Measurements from ENCODE around the gene DUSP28. TPM values are rescaled to one million over a fixed set of nuclear protein-coding genes. Genes with fewer than 3 reads are reported as not detected.
A peak's percentile ranks its signal among the peaks of the same experiment; 100 is the strongest.

Gene DUSP28
- total RNA-seq, 1 experiment from 2014 or later, result 2.2 TPM

- H3K27me3 Mint-ChIP-seq (ENCODE audit: insufficient read depth, unreplicated experiment), result no peaks in the 10 kb centered on the region
- Histone ChIP-seq H3K4me1 (peaks cover 25% of the 10 kb centered on the region), H3K9me3 (no peaks in the 10 kb centered on the region), H3K36me3 (ENCODE audit: control insufficient read depth, insufficient read depth, low read length) (no peaks in the 10 kb centered on the region), H3K4me3 (ENCODE audit: low read depth, low read length) (no peak overlapping the region), H3K27me3 (replicated peaks; ENCODE audit: control insufficient read depth, insufficient read depth, low read length) (no peaks in the 10 kb centered on the region)
- CTCF ChIA-PET, result interaction anchor here (0.6 to 2.8 kb wide), 2 partner anchors 22 to 332 kb away, joined by 5 to 25 read pairs; partner anchors contain the start of gene CAPN10
- intact Hi-C loops (cut with micrococcal nuclease; ENCODE audit: unreplicated experiment), result no loop called here
- peaks cover 25% of the 10 kb centered on the region for H3K36me3 Mint-ChIP-seq (ENCODE audit: insufficient read depth, unreplicated experiment)
- no peak overlapping the region for H3K27ac Mint-ChIP-seq (ENCODE audit: unreplicated experiment)
- POLR2A ChIA-PET, result no interaction called here
- H3K4me1 Mint-ChIP-seq (ENCODE audit: low read depth, unreplicated experiment), result peaks cover 23% of the 10 kb centered on the region
- no peaks in the 10 kb centered on the region for H3K9me3 Mint-ChIP-seq (ENCODE audit: unreplicated experiment)
- no peak overlapping the region for H3K4me3 Mint-ChIP-seq (ENCODE audit: unreplicated experiment)
- no peak for TF ChIP-seq CTCF (IDR thresholded peaks at IDR 0.05; ENCODE audit: insufficient read depth in 1 of 2, low read depth in 1 of 2, low read length in 1 of 2, severe bottlenecking in 1 of 2, unreplicated experiment in 1 of 2)
- DNase-seq, result peak in 1 of 2 experiments; percentile 22
- BruUV-seq (replicated peaks), result no TSS peak
Measured at GRCh38 chr2:240564561-240565332, 4.6 kb downstream of the DUSP28 start.

- H3K9me3 Mint-ChIP-seq (ENCODE audit: unreplicated experiment), result no peaks in the 10 kb centered on the region
- Histone ChIP-seq H3K9me3 (no peaks in the 10 kb centered on the region), H3K4me3 (ENCODE audit: low read depth, low read length) (peak overlapping the region; percentile 33), H3K36me3 (ENCODE audit: control insufficient read depth, insufficient read depth, low read length) (no peaks in the 10 kb centered on the region), H3K4me1 (peaks cover 26% of the 10 kb centered on the region), H3K27me3 (replicated peaks; ENCODE audit: control insufficient read depth, insufficient read depth, low read length) (no peaks in the 10 kb centered on the region)
- BruUV-seq (replicated peaks), result no TSS peak
- peaks cover 25% of the 10 kb centered on the region for H3K36me3 Mint-ChIP-seq (ENCODE audit: insufficient read depth, unreplicated experiment)
- CTCF ChIA-PET, result interaction anchor here (0.6 to 2.8 kb wide), 8 partner anchors 14 to 276 kb away, joined by 3 to 25 read pairs (median 6); partner anchors contain the start of gene CAPN10
- peak overlapping the region; percentile 71 for H3K27ac Mint-ChIP-seq (ENCODE audit: unreplicated experiment)
- intact Hi-C loops (cut with micrococcal nuclease; ENCODE audit: unreplicated experiment), result no loop called here
- POLR2A ChIA-PET, result interaction anchor here (1.8 kb wide), 1 partner anchor 20 kb away, joined by 14 read pairs; the partner anchor contains the start of gene CAPN10
- peaks cover 23% of the 10 kb centered on the region for H3K4me1 Mint-ChIP-seq (ENCODE audit: low read depth, unreplicated experiment)
- no peaks in the 10 kb centered on the region for H3K27me3 Mint-ChIP-seq (ENCODE audit: insufficient read depth, unreplicated experiment)
- DNase-seq, result peak; percentile 64 to 84
- H3K4me3 Mint-ChIP-seq (ENCODE audit: unreplicated experiment), result peak overlapping the region; percentile 83
- no peak for TF ChIP-seq CTCF (IDR thresholded peaks at IDR 0.05; ENCODE audit: insufficient read depth in 1 of 2, low read depth in 1 of 2, low read length in 1 of 2, severe bottlenecking in 1 of 2, unreplicated experiment in 1 of 2)
Measured at GRCh38 chr2:240565333-240566202, 5.4 kb downstream of the DUSP28 start.
